C1 segment of cervical spinal cord (tissue), 14 donors: ENCODE data around the gene RUNX1.
A peak's percentile ranks its signal among the peaks of the same experiment; 100 is the strongest.

ENCODE experiments used
- DNase-seq, 14 donors: peaks; one replicate each; lab custom pipeline; 2025; lab: John Stamatoyannopoulos, UW

The RUNX1 gene

GRCh38 chr21:35048706-35049617, at the start of gene RUNX1:
RUNX1 (minus strand) TSS chr21:35049302.
- DNase-seq, result peak in 6 of 14 donors; percentile 11 to 59 (median 19)

GRCh38 chr21:35097525-35097924, 48.4 kb upstream of the RUNX1 start:
- no peak for DNase-seq

GRCh38 chr21:35096959-35097358, 47.9 kb upstream of the RUNX1 start:
- DNase-seq, result no peak

GRCh38 chr21:35095859-35096291, 46.8 kb upstream of the RUNX1 start:
- no peak for DNase-seq

GRCh38 chr21:35093514-35093913, 44.4 kb upstream of the RUNX1 start:
- DNase-seq, result no peak

- no peak for DNase-seq
Observed at GRCh38 chr21:35091496-35091895, 42.4 kb upstream of the RUNX1 start.

- no peak for DNase-seq
Observed at GRCh38 chr21:35090403-35090802, 41.3 kb upstream of the RUNX1 start.

GRCh38 chr21:35088319-35088771, 39.2 kb upstream of the RUNX1 start:
- DNase-seq, result no peak

GRCh38 chr21:35086357-35086756, 37.3 kb upstream of the RUNX1 start:
- no peak for DNase-seq

GRCh38 chr21:35084869-35085268, 35.8 kb upstream of the RUNX1 start:
- no peak for DNase-seq

GRCh38 chr21:35083246-35083645, 34.1 kb upstream of the RUNX1 start:
- DNase-seq, result no peak

- DNase-seq, result no peak
Observed at GRCh38 chr21:35081861-35082260, 32.8 kb upstream of the RUNX1 start.

- no peak for DNase-seq
Observed at GRCh38 chr21:35079181-35079580, 30.1 kb upstream of the RUNX1 start.

GRCh38 chr21:35077975-35078374, 28.9 kb upstream of the RUNX1 start:
- no peak for DNase-seq

- no peak for DNase-seq
Observed at GRCh38 chr21:35077466-35077865, 28.4 kb upstream of the RUNX1 start.

- DNase-seq, result peak in 1 of 14 donors; percentile 4
Observed at GRCh38 chr21:35075546-35075945, 26.4 kb upstream of the RUNX1 start.

GRCh38 chr21:35072960-35073359, 23.9 kb upstream of the RUNX1 start:
- DNase-seq, result no peak

- no peak for DNase-seq
Observed at GRCh38 chr21:35072557-35072956, 23.5 kb upstream of the RUNX1 start.

GRCh38 chr21:35071347-35071746, 22.2 kb upstream of the RUNX1 start:
- no peak for DNase-seq

- DNase-seq, result no peak
Observed at GRCh38 chr21:35070436-35070835, 21.3 kb upstream of the RUNX1 start.

GRCh38 chr21:35066824-35067223, 17.7 kb upstream of the RUNX1 start:
- no peak for DNase-seq

GRCh38 chr21:35063428-35064172, 14.5 kb upstream of the RUNX1 start:
- DNase-seq, result no peak

- DNase-seq, result no peak
Observed at GRCh38 chr21:35062016-35062415, 12.9 kb upstream of the RUNX1 start.
